AG08396 (cell line): ENCODE results near the gene KLHL18.
"Not testable (repeated sequence)": the region's sequence is repeated elsewhere in the genome, so short reads cannot be mapped to it uniquely, and the experiment has no call there.

Experiments used
- DNase-seq: peaks from one replicate; pipeline ENCODE4 v3.0.0; 2012; ENCODE audit warnings: low spot score, mixed read lengths

The KLHL18 gene

DNA sequence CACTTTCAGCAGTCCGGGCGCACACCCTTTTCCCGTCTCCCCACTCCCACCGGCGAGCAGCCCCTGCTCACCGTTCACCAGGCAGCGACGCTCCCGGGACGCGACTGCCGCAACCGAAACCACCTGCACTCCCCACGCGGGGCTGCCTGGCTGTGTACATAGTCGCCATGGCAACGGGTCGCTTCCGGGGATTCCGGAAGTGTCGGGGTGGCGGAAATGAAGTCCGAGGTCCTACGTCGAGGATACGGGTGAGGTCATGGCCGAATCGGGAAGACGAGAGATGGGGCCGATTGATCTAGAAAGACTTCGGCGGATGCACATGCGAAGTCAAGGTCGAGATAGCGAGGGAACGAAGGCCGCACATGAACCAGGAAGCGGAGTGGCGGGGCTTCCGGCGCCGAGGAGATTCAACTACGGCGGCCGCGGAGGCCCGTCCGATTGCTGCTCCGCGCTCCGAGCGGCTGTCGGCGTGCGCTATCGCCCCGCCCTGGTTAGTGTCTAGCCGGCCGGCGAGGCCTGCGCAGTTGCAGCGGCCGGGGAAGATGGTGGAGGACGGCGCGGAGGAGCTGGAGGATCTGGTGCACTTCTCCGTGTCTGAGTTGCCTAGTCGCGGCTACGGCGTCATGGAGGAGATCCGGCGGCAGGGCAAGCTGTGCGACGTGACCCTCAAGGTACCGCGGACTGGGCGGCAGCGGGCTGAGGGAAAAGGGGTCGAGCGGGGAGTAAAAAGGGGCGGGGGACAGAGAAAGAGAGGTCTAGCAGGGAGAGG, at the start of gene KLHL18, which contains the start of gene KIF9:
Gene KLHL18, plus strand, starts transcription at position 521 of the 769 bp plus-strand sequence. Its CDS starts 22 bp downstream, at position 543.
Gene KIF9, minus strand, starts transcription at position 376 of the 769 bp plus-strand sequence. CDS start 5,425 bp downstream, outside the sequence.
- DNase-seq = peak; percentile 95

DNA sequence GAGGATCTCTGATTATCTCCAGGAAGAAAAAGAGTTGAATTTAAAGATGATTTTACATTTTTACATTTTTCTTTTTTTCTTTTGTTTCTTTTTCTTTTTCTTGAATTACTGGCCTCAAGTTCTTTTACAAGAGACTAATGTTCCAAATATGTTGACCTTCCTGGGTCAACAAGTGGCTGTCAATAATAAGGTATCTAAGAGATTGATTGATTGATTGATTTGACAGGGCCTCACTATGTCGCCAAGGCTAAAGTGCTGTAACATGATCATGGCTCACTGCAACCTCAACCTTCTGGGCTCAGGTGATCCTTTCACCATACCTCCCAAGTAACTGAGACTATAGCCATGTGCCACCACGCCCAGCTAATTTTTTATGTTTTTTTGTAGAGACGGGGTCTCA, 44.7 kb upstream of the KLHL18 start:
- no peak for DNase-seq

DNA sequence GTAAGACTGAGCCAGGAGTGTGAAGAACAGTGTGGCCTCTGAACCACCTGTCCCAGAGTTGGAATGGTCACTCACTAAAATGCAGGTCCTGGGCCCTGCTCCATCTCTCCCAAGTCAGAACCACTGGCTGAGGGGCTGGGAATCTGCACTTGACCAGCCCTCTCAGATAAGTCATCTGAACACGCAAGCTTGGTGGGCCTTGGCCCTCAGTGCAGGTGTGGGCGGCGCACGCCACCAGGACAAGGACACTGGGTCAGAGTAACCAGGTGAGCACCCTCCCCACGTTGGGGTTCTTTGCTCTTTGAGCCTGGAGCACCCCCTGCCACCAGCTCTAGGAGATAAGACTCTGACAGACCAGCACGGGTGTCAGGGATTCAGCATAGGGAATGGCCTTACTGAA, 42.8 kb upstream of the KLHL18 start:
- no peak for DNase-seq

DNA sequence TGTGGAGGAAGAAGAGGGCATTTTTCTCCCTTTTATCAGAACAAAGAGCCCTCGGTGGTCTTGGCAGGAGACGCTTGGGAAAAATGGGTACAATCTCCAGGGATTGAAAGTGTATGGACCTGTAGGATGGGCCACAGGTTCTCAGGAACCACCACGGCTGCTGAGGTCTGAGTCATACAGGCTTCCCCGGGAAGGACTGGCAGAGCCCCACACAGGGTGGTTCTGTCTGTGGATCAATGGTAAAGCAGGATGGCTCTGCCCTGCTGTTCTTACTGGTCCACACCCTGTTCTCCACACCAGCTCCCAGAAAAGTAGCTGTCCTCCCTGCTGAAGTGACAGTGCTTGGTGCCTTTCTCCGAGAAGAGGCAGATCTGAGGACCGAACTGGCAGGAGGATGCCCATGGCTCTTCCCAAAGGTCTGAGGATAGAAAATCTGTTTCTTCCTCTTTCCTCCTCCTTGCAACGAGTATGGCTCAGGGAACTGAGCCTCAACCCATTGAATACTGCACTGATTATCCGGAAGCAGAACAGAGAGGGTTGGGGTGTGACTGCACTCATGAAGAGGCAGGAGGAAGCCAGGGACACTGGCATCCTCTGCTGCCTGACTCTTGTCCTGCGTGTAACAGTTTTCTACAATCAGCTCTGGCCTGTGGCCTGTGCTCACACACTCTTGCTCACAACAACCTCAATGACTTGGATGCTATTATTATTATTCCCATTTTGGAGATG, 39.2 kb upstream of the KLHL18 start:
- no peak for DNase-seq

DNA sequence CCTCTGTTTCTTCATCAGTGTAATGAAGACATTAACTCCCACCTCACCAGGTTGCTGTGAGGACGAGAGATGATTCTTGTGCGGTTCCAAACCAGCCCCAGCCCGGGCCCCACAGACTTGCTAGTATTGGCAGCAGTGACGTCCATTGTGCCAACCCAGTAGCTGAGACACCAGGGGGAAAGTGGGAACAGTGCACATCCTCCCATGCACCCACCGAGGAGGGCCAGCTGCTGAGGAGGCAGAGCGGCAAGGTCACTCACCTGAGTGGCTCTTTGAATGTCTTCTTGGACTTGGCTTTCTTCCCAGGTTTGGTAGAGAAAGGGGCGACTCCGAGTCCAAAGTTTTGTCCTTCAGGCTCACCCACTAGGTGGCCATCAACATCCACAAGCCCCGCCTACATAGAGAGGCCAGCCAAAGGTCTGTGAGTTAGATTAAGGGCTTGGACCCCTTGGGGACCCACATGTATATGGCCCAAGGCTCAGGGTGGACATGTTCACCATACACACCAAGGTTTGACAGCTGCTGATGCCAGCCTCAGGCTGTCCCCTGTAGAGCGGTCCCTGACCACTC, 38.1 kb upstream of the KLHL18 start:
- DNase-seq = no peak

DNA sequence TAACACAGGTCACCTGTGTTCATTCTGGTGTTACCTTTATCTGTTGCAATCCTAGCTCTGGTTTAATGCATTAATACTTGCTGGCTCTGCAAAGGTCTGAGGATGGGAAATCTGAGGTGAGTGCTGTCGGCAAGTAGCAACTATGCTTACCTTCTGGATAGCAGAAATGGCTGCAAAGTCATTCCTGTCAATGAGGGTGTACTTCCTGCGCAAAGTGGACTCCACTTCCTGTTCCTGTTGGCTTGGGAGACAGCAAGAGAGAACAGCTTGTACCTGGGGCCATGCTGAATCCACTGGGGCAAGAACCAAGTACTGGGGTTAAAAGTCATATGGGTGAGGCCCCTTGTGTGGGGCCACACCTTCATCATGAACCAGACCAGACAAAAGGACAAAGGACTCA, 37.5 kb upstream of the KLHL18 start:
- no peak for DNase-seq

DNA sequence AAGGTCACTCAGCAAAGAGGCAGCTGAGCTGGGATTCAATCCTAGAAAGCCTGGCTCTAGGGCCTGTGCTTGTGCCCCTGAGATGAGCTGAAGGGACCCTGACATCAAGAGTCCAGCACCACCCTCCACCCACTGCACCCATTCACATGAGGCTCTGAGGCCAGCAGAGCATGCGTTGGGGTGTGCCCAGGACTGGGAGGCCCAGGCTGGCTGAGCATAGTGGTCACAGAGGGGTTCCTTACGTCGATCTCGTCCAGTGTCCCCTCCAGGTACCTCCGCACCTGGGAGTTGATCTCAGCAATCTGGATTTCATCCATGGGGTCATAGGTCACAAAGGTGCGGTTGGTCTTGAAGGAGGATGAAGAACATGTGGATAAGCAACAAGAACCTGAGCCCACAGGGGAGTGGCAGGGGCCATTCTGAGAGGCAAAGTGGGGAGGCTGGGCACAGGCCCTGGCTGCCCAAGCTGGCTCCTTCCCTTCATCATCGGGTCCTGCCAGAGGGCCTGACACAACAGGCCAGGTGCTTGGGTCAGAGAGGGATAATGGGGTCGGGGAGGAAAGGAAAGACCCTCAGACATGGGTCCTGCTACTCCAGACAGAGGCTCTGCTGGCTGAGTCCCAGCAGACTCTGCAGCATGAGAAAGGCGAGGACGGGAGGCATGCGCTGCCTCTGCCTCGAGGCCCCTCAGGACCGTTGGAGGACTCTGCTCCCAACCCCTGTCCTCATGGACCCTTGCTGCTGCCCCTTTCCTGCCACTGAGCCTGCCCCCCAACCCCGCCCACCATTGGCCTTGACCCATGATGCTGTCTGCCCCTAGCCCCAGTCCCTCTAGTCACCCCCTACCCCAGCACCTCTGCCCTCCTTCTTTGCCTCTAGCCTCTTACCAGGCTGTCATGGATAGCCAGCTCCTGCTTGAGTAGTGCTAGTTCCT, 35.3 kb upstream of the KLHL18 start:
- no peak for DNase-seq

DNA sequence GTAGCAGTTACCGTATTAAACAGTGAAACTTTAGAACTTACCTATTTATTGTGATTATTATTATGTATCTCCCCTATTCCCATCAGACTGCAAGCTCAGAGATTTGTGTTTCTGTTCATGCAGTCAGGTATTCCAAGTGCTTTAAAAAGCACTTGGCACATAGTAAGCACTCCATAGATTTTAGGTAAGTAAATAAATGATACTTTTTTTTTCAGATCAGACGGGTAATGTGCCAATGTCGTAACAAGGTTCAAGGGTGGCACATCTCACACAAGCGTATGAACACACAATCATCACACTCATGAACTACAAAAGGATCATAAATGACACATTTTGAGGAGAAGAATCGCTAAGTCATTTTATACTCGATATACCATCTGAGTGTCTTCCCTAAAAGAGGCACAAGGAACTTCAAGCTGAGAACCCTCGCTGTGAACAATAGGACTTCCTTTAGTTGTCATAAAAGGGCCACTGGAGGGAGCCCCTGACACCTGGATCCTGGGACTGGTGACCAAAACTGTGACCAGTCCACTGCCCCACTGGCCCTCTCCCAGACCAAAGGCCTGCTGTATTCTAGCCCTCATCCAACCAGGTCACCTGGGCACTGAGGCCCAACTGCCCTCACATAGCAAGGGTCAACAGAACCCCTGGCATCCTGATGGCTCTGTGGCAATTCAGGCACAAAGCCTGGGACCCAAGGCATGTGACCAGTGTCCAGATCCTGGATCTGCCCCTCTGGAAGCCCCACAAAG, 32.3 kb upstream of the KLHL18 start:
- DNase-seq = peak; percentile 56

DNA sequence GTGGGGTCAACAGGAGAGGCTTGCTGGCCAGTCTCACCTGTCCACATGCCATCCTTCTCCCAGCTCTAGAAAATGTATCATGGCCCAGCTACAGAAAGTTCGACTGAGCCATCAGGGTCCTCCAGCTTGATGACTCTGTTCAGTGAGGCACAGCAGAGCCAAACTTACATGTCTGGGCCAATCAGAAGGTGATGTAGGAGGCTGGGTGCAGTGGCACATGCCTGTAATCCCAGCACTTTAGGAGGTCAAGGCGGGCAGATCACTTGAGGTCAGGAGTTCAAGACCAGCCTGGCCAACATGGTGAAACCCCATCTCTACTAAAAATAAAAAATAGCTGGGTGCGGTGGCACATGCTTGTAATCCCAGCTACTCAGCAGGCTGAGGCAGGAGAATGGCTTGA, 31.7 kb upstream of the KLHL18 start:
- DNase-seq = not testable (repeated sequence)

DNA sequence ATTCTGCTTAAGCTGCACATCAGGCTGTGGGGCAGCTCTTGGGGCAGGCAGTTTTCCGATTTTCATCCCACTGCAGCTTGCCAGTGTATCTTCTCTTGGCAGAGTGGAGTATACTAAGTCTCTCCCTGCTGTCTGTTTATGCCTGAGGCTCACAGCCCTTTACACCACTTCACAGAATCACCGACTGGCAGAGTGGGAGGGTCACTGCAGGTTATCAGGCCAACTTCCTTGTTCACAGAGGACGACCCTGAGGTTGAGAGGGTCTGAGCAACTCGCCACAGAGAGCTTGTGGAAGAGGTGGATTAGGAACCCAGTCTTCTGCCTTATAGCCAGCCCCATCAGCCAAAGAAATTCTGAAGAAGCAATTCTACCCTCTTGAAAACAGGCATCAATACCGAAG, 31.1 kb upstream of the KLHL18 start:
- DNase-seq = no peak

DNA sequence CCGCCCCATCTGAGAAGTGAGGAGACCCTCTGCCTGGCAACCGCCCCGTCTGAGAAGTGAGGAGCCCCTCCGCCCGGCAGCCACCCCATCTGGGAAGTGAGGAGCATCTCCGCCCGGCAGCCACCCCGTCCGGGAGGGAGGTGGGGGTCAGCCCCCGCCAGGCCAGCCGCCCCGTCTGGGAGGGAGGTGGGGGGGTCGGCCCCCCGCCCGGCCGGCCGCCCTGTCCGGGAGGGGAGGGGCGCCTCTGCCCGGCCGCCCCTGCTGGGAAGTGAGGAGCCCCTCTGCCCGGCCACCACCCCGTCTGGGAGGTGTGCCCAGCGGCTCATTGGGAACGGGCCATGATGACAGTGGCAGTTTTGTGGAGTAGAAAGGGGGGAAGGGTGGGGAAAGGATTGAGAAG, 26.4 kb upstream of the KLHL18 start:
- not testable (repeated sequence) for DNase-seq

DNA sequence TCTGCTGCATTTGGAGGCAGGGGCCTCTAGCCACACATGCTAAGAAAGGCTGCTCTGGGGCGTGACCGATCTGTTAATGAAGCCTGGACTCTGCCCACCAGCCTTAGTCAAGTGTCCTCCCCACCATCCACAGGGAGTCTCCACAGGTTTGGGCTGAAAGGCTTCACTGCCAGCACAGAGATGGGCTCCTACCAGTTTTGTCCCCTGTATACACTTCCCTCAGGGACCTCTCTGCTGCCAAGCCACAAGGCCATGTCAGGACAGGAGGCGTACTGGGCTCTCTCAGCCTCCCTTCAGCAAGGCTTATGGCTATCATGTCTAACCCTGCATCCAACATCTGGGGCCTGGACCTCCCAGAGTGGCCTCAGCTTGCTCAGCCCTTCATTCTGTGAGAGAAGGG, 23.6 kb upstream of the KLHL18 start:
- no peak for DNase-seq

DNA sequence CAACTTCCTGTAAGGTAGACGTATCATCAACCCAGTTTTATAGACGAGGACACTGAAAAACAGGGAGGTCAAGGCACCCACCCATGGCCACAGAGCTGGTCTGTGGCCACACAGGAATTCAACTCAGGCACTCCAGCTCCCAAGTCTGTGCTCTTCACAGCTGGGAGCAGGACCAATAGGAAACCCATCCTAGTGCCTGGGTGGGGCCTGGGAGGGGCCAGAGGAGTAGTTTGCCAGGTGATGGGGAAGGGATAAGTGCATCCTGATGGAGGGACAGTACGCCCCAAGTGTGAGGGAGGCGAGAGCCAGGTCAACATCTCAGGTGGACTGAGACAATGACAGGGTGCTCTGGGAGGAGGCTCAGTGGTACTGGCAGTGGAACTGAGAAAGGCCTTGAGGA, 22.1 kb upstream of the KLHL18 start:
- no peak for DNase-seq

DNA sequence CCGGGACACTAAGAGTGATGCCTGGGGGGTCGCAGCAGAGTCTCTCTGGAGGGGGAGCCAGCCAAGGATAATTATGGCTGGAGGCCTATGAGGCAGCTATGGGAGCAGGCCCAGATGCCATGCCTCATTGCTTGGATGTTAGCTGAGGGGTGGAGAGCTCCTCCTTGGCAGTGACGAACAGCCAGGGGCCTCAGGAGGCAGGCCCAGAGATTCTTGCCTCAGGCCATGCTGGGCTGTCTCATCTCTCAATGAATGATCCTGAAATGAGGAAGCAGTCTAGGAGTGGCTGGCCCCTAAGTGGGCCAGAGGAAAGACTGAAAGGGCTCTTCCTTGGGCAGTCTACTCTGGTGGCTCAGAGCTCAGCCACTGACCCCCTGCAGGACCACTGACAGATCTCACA, 21.4 kb upstream of the KLHL18 start:
- no peak for DNase-seq

DNA sequence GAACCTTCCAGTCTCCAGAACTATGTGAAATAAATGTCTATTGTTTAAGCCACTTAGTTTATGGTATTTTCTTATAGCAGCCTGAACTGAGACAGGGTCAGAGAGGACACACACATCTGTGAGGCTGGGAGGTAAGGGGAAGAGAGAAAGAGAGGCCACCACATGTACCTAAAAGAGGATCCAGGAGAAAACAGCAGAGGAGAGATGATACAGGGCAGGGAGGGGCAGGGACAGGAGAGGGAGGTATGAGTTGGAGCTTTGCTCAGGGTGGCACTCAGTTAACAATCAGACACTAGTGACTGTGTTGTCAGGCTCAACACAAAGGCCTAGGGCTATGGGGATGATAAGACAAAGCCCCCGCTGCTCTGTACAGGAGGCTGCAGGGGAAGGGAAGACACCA, 17.7 kb upstream of the KLHL18 start:
- DNase-seq = no peak

DNA sequence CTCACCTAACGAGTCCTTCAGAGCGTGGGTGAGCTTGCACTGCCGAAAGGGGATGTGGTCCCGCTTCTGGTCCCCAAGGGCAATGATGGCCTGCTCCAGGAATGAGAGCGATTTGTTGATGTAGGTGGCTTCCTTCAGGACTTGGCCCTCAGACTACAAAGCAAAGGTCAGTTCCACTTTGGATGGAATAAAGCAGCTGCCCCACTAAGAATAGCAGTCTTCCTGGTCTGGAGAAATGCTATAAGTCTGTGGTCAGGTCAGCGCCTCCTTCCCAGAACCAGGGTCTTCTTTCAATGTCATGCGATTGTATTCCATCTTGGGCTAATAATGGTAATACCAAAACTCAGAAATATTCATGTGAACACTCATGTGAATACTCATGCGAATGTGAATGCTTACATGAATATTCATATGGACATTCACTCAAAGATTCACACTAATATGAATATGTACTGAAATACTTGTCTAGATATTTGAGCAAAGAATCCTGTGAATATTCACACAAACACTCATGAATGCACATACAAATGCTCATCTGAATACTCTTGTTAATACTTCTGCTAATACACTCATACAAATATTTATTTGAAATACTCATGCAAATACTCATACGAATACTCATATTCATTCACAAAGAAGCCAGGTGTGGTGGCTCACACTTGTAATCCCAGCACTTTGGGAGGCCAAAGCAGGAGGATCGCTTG, 16.9 kb upstream of the KLHL18 start:
- DNase-seq = no peak

DNA sequence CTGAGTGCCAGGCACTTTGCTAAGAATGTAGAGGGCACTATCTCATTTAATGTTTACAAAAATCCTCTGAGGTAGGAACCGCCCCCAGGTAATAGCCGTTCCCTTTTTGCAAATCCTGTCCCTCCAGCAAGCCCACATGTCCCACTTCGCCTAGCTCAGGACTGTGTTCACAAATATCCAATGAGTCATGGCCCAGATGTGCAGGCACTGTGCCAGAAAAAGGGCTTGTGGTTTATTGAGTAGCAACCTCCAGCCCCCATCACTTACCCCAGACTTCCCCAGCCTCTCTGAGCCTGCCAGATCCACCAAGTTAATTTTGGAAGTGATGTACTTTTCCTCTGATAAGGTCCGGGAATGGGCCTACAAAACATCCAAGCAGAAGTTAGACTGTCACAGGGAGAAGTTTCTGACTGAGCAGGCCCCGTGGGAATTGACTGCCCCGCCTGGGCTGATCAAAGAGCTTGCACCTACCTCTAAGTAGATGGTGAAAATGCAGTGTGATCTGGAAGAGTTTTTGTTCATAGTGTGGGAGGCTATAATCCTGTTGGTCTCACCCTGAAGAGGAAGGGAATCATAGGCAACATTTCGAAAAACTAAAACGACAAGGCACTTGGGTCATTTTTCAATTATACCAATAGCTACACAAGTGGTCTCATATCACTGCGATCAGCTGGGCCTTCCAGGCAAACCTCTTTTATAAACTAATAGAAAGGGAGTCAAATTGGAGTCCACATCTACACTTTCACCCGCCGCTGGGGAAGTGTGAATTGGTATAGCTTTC, 15.8 kb upstream of the KLHL18 start:
- peak; percentile 85 for DNase-seq

DNA sequence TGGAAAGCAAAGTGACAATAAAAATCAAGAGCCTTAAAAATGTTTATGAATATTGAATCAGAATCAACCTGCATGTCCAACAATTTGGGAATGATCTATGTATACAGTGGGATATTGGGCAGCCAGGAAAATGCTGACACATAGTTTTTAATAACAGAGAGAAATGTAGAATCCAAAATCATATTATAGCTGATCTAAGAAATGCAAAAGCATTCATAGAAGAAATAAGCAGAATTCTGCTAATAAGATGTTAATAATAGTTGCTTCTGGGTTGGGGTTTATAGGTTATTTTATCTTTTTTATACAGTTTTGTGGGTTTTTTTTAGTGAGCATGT, 15.3 kb upstream of the KLHL18 start:
- DNase-seq = no peak

DNA sequence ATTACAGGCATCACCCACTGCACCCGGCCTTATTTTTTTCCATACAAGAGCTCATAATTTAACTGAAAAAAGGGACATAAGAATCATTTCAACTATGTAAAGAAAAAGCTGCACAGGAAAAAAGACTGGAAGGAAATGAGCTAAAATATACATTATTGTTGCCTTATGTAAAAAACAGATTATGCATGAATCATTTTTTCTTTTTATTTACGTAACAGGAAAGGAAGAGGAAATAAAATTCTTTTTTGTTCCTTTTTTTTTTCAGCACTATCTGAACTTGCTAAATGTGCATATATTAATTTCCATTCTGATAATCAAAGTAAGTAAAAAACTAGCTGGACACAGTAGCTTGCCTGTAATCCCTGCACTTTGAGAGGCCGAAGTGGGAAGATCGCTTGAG, 12.2 kb upstream of the KLHL18 start:
- DNase-seq = no peak

DNA sequence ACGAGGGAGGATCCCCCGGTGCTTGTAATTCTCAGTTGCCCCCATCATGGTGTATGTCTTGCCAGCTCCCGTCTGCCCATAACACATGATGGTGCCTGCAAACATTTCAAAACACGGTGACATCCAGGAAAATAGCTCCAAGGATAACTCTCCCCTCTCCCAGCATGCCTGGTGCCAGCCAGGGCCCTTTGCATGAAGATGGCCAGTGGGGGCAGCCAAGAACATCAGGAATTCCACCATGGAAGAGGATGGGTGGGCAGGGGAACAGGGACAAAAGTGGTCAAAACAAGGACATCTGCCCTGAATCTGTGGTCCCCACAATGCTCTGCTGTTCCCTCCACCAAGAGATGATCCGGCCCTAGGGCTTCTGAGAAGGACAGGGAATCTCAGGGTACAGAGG, 9.2 kb upstream of the KLHL18 start:
- no peak for DNase-seq
